Stimulated activated CD4-positive, alpha-beta T cell treated with anti-CD3 and anti-CD28 coated beads, Interleukin-12 subunit alpha, Interleukin-12 subunit beta, amount 100 ng/mL, for 24 hours (primary cell): ENCODE results near the gene KIR2DL4.
"Not testable (repeated sequence)": the region's sequence is repeated elsewhere in the genome, so short reads cannot be mapped to it uniquely, and the experiment has no call there.

Experiments used
- DNase-seq, 2 experiments: peaks; one replicate each; pipeline ENCODE4 v3.0.0-alpha.2; 2020; ENCODE audit warnings: low read depth in 2 of 2

The KIR2DL4 gene

DNA sequence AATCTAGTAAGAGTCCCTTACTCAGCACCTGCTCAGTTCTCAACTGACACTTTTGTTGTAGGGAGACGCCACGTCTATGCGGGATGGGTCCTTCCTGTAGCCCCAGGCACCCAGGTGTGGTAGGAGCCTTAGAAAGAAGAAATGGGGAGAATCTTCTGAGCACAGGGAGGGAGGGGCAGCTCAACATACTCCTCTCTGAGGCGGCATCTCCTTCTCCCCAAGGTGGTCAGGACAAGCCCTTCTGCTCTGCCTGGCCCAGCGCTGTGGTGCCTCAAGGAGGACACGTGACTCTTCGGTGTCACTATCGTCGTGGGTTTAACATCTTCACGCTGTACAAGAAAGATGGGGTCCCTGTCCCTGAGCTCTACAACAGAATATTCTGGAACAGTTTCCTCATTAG is 1.2 kb downstream of the KIR2DL4 start:
- DNase-seq = no peak

GRCh38 chr19:54805665-54806515 is 2.5 kb downstream of the KIR2DL4 start:
- no peak for DNase-seq

- no peak for DNase-seq
Measured at GRCh38 chr19:54806516-54806838, 3.1 kb downstream of the KIR2DL4 start.

- DNase-seq = not testable (repeated sequence)
Measured at GRCh38 chr19:54814571-54814970, 11.2 kb downstream of the KIR2DL4 start.

- not testable (repeated sequence) for DNase-seq
Measured at GRCh38 chr19:54816251-54816650, 12.8 kb downstream of the KIR2DL4 start, which contains the start of gene KIR3DL1. TSS of gene KIR3DL1 (plus strand) at chr19:54816468.

GRCh38 chr19:54817670-54818536 is 14.5 kb downstream of the KIR2DL4 start:
- DNase-seq = no peak

DNA sequence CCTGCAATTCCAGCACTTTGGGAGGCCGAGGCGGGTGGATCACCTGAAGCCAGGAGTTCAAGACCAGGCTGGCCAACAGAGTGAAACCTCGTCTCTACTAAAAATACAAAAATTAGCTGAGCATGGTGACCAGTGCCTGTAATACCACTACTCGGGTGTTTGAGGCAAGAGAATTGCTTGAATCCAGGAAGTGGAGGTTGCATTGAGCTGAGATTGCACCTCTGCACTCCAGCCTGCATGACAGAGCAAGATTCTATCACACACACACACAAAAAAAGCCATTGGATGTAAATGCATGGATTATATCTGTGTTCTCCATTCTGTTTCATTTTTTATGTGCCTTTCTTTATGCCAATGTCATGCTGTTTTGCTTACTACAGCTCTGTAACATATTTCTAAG is 21.0 kb downstream of the KIR2DL4 start:
- DNase-seq = not testable (repeated sequence)

- not testable (repeated sequence) for DNase-seq
Measured at GRCh38 chr19:54825326-54825725, 21.9 kb downstream of the KIR2DL4 start.

DNA sequence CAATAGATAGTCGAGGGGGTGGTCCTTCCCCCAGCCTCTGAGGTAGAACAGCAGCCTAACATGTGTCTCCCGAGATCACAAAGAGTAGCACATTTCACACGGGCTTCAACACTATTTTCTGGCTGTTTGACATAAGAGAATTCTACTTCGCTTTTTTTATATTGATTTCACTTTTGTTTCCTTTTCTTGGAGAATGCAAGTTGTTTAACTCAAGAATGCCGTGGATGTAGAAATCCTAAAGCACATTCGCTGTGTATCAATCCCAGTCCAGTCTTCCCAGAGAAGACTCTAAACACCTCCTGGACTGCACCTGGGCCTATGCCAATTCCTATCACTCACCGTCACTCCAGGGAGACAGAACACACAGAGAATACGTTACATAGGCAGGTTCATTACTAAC is 24.7 kb downstream of the KIR2DL4 start:
- DNase-seq = not testable (repeated sequence)

DNA sequence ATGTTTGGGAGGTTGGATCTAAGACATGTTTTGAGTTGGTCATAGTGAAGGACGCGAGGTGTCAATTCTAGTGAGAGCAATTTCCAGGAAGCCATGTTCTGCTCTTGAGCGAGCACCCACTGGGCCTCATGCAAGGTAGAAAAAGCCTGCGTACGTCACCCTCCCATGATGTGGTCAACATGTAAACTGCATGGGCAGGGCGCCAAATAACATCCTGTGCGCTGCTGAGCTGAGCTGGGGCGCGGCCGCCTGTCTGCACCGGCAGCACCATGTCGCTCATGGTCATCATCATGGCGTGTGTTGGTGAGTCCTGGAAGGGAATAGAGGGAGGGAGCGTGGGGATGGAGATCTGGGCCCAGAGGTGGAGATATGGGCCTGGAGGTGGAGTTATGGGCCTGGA is 29.1 kb downstream of the KIR2DL4 start, which contains the start of gene KIR2DS4:
KIR2DS4 (plus strand) TSS at position 181 of the 400 bp plus-strand sequence.
- DNase-seq = not testable (repeated sequence)

DNA sequence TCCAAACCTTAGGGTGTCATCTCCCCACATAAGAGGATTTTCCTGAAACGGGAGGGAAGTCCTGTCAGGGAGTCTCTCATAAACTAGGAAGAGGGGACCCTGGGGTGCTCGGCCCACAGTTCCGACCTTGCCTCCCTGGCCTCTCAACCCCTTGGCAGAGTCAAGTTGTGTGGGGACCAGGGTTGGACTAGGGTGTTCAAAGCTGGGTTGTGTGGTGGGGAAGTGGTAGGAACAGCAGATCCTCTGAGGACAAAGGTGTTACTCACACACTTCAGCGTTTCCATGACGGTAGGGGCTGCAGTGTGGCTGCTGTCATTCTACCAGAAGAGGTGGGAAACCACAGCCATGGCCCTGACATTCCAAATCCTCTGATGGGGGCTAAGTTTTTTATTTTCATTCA is 31.7 kb downstream of the KIR2DL4 start:
- not testable (repeated sequence) for DNase-seq

DNA sequence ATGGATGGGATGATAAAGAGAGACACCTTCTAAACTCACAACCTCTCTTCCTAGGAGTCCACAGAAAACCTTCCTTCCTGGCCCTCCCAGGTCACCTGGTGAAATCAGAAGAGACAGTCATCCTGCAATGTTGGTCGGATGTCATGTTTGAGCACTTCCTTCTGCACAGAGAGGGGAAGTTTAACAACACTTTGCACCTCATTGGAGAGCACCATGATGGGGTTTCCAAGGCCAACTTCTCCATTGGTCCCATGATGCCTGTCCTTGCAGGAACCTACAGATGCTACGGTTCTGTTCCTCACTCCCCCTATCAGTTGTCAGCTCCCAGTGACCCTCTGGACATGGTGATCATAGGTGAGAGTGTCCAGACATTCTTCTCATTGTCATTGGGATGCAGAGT is 34.1 kb downstream of the KIR2DL4 start:
- DNase-seq = not testable (repeated sequence)

- DNase-seq = not testable (repeated sequence)
Measured at GRCh38 chr19:54843171-54843570, 39.8 kb downstream of the KIR2DL4 start.

GRCh38 chr19:54850061-54850640 is 46.7 kb downstream of the KIR2DL4 start, which contains the start of gene KIR3DL2:
TSS of gene KIR3DL2 (plus strand) at chr19:54850443. CDS start at chr19:54850476, 33 bp downstream.
- DNase-seq = not testable (repeated sequence)

GRCh38 chr19:54850930-54851329 is 47.5 kb downstream of the KIR2DL4 start:
- DNase-seq = no peak

DNA sequence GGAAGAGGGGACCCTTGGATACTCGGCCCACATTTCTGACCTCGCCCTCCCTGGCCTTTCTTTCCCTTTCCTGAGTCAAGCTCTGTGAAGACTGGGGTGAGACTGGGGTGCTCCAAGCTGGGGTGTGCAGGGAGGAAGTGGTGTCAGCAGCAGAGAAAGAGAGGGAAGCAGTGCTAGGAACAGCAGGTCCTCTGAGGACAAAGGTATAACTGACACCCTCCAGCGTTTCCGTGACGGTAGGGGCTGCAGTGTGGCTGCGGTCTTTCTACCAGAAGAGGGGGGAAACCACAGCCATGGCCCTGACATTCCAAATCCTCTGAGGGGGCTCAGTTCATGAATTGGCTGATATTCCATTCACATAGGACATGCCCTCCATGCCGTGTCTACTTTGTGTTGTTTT is 47.9 kb downstream of the KIR2DL4 start:
- DNase-seq = no peak

- not testable (repeated sequence) for DNase-seq
Measured at GRCh38 chr19:54855241-54855640, 51.8 kb downstream of the KIR2DL4 start.

DNA sequence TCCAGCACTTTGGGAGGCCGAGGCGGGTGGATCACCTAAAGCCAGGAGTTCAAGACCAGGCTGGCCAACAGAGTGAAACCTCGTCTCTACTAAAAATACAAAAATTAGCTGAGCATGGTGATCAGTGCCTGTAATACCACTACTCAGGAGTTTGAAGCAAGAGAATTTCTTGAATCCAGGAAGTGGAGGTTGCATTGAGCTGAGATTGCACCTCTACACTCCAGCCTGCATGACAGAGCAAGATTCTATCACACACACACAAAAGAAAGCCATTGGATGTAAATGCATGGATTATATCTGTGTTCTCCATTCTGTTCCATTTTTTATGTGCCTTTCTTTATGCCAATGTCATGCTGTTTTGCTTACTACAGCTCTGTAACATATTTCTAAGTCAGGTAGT is 55.1 kb downstream of the KIR2DL4 start:
- not testable (repeated sequence) for DNase-seq

- DNase-seq = not testable (repeated sequence)
Measured at GRCh38 chr19:54859421-54859820, 56.0 kb downstream of the KIR2DL4 start.

DNA sequence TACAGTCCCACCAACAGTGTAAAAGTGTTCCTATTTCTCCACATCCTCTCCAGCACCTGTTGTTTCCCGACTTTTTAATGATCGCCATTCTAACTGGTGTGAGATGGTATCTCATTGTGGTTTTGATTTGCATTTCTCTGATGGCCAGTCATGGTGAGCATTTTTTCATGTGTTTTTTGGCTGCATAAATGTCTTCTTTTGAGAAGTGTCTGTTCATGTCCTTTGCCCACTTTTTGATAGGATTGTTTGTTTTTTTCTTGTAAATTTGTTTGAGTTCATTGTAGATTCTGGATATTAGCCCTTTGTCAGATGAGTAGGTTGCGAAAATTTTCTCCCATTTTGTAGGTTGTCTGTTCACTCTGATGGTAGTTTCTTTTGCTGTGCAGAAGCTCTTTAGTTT is 60.0 kb downstream of the KIR2DL4 start:
- DNase-seq = not testable (repeated sequence)
